ENCODE measurements around the gene ZNF678. TPM values are rescaled to one million over a fixed set of nuclear protein-coding genes. Genes with fewer than 3 reads are reported as not detected.
A peak's percentile ranks its signal among the peaks of the same experiment; 100 is the strongest.
"Not testable (repeated sequence)": the region's sequence is repeated elsewhere in the genome, so short reads cannot be mapped to it uniquely, and the experiment has no call there.

Gene ZNF678
- total RNA-seq, 1 donor: 5.2 TPM

GRCh38 chr1:227666286-227666685, 102.9 kb downstream of the ZNF678 start:
- H3K4me3 ChIP-seq (ENCODE audit: low read depth, low read length): no peak overlapping the region
- TF ChIP-seq, protein P1, sequence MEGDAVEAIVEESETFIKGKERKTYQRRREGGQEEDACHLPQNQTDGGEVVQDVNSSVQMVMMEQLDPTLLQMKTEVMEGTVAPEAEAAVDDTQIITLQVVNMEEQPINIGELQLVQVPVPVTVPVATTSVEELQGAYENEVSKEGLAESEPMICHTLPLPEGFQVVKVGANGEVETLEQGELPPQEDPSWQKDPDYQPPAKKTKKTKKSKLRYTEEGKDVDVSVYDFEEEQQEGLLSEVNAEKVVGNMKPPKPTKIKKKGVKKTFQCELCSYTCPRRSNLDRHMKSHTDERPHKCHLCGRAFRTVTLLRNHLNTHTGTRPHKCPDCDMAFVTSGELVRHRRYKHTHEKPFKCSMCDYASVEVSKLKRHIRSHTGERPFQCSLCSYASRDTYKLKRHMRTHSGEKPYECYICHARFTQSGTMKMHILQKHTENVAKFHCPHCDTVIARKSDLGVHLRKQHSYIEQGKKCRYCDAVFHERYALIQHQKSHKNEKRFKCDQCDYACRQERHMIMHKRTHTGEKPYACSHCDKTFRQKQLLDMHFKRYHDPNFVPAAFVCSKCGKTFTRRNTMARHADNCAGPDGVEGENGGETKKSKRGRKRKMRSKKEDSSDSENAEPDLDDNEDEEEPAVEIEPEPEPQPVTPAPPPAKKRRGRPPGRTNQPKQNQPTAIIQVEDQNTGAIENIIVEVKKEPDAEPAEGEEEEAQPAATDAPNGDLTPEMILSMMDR (IDR thresholded peaks at IDR 0.05; ENCODE audit: insufficient read depth, low read depth, low read length): no peak
- peak; percentile 19 for DNase-seq (ENCODE audit: low read depth)

DNA sequence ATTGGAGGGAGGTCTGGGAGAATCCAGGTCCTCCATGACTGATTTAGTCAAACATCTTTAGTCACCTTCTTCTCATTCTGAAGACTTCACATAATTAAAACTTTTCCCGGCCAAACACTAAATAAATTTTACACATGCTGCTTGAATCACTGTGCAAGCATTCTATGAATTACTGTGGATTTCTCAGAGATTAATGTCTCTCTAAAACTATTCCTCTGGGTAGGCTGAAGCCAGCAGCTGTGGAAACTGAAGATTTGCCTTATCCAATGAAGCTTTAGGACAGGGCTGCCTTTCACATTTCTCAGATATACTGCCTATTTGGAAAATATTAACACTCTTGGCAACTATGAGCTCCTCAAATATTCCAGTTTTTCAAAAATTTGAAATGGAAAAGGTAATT, 110.1 kb downstream of the ZNF678 start:
- TF ChIP-seq, protein P1 (IDR thresholded peaks at IDR 0.05; ENCODE audit: insufficient read depth, low read depth, low read length): no peak
- DNase-seq (ENCODE audit: low read depth): no peak
- no peak overlapping the region for H3K4me3 ChIP-seq (ENCODE audit: low read depth, low read length)

- no peak for DNase-seq (ENCODE audit: low read depth)
- no peak overlapping the region for H3K4me3 ChIP-seq (ENCODE audit: low read depth, low read length)
- TF ChIP-seq, protein P1 (IDR thresholded peaks at IDR 0.05; ENCODE audit: insufficient read depth, low read depth, low read length): no peak
Measured at GRCh38 chr1:227685807-227686206, 122.5 kb downstream of the ZNF678 start.

DNA sequence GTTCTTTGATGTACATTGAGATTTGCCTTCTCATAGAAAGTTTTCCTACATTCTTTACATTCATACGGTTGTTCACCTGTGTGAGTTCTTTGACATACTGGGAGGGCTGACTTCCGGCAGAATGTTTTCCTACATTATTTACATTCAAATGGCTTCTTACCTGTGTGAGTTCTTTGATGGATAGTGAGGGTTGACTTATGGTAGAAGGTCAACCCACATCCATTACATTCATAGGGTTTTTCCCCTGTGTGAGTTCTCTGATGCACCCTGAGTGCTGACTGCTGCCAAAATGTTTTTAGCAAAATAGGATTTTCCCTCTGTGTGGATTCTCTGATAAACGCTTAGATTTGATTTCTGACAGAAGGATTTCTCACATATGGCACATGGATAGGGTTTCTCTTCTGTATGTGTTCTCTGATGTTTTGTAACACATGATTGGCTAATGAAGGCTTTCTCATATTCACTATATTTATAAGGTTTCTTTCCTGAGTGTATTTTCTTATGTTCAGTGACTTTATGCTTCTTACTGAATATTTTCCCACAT, 134.0 kb downstream of the ZNF678 start:
- DNase-seq (ENCODE audit: low read depth): no peak
- TF ChIP-seq, protein P1 (IDR thresholded peaks at IDR 0.05; ENCODE audit: insufficient read depth, low read depth, low read length): no peak
- H3K4me3 ChIP-seq (ENCODE audit: low read depth, low read length): no peak overlapping the region

DNA sequence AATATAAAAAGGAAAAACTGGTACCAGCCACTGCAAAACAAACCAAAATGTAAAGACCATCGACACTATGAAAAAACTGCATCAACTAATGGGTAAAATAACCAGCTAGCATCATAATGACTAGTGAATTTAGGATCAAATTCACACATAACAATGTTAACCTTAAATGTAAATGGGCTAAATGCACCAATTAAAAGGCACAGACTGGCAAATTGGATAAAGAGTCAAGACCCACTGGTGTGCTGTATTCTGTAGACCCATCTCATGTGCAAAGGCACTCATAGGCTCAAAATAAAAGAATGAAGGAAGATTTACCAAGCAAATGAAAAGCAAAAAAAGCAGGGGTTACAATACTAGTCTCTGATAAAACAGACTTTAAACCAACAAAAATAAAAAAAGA, 138.3 kb downstream of the ZNF678 start:
- H3K4me3 ChIP-seq (ENCODE audit: low read depth, low read length); DNase-seq (ENCODE audit: low read depth): not testable (repeated sequence)

GRCh38 chr1:227707846-227708245, 144.5 kb downstream of the ZNF678 start:
- no peak overlapping the region for H3K4me3 ChIP-seq (ENCODE audit: low read depth, low read length)
- no peak for DNase-seq (ENCODE audit: low read depth)
- TF ChIP-seq, protein P1 (IDR thresholded peaks at IDR 0.05; ENCODE audit: insufficient read depth, low read depth, low read length): no peak

DNA sequence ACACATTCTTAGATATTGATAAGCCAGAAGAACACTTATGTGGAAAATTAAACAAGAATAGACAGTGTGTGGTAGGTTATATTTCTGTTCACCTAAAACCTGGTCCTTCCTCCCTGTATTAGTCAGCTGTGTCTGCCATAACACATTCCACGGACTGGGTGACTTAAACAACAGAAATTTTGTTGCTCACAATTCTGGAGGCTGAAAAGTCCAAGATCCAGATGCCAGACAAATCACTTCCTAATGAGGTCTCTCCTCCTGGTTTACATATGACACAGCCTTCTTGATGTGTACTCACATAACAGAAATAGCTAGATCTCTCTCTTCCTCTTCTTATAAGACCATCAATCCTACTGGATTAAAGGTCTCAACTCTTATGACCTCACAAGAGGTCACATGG, 146.1 kb downstream of the ZNF678 start:
- H3K4me3 ChIP-seq (ENCODE audit: low read depth, low read length): no peak overlapping the region
- TF ChIP-seq, protein P1 (IDR thresholded peaks at IDR 0.05; ENCODE audit: insufficient read depth, low read depth, low read length): no peak
- DNase-seq (ENCODE audit: low read depth): no peak

- DNase-seq (ENCODE audit: low read depth): not testable (repeated sequence)
Measured at GRCh38 chr1:227710474-227710873, 147.1 kb downstream of the ZNF678 start.

More at GRCh38 chr1:227710474-227710873, 147.1 kb downstream of the ZNF678 start:
- not testable (repeated sequence) for H3K4me3 ChIP-seq (ENCODE audit: low read depth, low read length)

Measured in fibroblast of villous mesenchyme (primary cell).